ENCODE results near the gene MYO7B.

- no peak for TF ChIP-seq POLR2AphosphoS5 (IDR thresholded peaks at IDR 0.05)
- no peak for TF ChIP-seq CTCF (IDR thresholded peaks at IDR 0.05 in 8 of 11, conservative IDR thresholded peaks at IDR 0.05 in 3 of 11)
- no peak for TF ChIP-seq POLR2A (IDR thresholded peaks at IDR 0.05)
Measured at GRCh38 chr2:127515383-127515915, 20.0 kb upstream of the MYO7B start.
